Stimulated activated CD4-positive, alpha-beta T cell treated with anti-CD3 and anti-CD28 coated beads, TNF-alpha, amount 100 ng/mL, for 24 hours (primary cell): ENCODE data around the gene CRYL1.

Experiments used
- DNase-seq, 3 experiments: peaks; one replicate each; pipeline ENCODE4 v3.0.0-alpha.2; 2020; ENCODE audit warnings: low read depth in 3 of 3

CRYL1 gene

DNA sequence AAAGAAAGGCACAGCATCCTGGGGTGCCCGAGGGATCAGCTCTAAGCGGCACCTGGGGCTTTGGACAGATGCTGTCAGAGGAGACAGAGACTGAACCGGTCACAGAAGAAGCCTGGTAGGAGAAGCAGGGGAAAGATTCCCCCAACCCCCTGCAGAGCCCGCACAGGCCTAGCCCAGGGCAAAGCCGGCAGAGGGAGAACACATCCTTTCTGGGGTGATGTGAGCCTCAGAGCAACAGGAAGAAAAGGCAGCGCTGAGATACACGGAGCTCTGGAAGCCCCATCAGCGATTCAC, 101.2 kb downstream of the CRYL1 start:
- no peak for DNase-seq

DNA sequence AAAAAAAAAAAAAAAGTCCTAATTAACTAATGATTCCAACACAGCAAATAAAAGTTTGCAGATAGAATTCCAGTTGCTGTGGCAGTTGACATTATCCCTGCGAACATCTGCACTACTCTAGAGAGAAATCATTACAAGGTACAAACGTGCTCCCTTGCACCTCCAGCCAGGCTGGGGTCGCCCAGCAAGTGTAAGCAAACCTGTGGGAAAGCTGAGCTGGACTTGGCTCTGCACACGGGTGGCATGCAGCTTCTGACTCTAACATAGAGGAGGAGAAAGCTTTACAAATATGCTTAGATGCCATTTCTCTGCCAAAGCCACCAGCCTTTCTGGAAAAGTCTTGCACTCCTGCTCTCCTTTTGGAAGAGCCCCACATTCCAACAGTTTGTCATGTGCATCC, 103.3 kb downstream of the CRYL1 start:
- DNase-seq, result no peak

DNA sequence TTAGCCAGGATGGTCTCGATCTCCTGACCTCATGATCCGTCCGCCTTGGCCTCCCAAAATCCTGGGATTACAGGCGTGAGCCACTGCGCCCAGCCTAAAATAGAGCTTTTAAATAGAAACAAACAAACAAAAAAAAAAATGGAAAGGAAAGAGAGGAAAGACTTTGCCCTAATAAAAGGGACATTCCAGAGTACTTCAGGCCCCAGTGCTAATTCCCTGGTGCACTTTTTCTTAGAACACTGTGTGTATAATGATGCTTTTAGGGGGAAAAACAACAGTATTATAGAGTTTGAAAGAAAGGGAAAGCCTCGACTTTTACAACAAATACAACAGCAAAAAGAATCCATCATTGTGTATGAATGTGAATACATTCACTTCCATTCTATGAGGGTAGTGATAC, 104.7 kb downstream of the CRYL1 start:
- no peak for DNase-seq

GRCh38 chr13:20418953-20419352, 106.7 kb downstream of the CRYL1 start:
- no peak for DNase-seq

DNA sequence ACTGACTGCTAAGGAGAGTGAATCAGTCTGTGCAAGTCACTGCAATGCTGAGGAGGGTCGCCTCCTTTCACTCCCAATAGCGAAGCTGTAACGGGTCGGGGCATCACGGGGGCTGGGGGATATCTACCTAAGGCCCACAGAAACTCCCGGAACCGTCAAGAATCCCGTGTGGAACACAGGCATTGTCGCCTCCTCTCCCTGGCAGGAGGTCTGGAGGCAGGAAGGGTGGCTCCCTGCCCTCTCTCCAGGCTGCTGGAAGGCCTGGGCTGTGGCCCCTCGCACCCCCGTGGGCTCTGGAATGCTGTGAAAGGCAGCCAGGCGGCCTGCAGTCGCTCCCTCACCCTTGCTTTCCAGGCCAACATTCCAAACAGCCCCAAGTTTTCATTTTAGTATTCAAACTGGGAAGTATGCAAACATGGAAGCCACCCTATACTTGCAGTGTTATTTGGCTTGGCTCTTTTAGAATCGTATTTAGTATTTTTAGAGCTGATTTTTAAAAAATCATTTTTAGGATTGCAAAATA, 109.4 kb downstream of the CRYL1 start:
- DNase-seq, result no peak

DNA sequence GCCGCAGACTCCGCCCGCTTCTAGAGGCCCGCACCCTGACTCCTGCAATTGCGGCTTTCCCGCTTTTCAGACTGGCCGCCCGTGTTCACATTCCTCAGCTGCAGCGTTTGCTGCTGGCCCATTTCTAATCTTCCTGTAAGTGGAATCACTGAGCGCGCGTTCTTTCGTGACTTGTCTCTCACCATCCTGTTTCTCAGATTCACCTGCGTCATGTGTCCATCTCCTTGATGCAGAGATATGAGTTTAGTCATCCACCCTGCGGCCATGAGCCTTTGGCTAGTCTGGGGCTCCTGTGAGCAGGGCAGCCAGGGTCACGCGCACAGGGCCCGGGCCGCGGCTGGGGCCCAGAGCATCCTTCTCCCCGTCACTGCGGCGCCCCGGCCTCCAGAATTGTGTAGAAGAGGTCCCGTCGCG, 110.0 kb downstream of the CRYL1 start:
- no peak for DNase-seq

- no peak for DNase-seq
Measured at GRCh38 chr13:20415306-20415679, 110.4 kb downstream of the CRYL1 start.

- DNase-seq, result no peak
Measured at GRCh38 chr13:20414546-20415305, 110.9 kb downstream of the CRYL1 start.

DNA sequence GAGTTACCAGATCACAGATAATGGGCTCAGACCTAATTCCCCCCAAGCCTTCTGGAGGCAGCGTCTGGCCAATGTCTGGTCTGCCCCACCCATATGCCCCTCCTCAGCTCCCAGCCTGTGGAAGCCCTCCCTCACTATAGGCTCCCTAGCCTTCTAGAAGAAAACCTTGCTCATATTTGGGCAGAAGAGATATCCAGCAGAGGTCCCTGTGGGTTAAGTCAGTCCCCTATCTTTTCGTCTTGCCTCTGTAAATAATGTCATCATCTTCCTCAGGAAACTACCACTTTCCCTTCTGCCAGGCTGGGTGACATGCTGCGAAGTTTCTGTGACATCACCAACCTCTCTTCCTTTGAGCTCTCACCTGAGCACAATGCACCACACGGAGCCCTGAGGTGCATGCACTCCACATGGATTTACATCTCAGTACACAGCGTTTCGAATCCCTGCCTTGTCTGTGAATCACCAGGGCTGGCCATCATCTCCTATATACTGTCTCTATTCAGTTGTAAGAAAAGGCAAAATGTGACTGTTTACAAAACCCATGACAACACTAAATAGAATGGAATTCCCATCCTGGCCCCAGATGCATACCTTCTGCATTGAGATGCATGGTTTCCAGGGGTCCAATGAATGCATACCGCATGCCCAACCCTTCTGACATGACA, 112.8 kb downstream of the CRYL1 start:
- peak in 1 of 3 experiments; percentile 28 for DNase-seq

GRCh38 chr13:20411638-20412342, 113.9 kb downstream of the CRYL1 start:
- DNase-seq, result peak in 1 of 3 experiments; percentile 21

- no peak for DNase-seq
Measured at GRCh38 chr13:20410726-20411125, 114.9 kb downstream of the CRYL1 start.

DNA sequence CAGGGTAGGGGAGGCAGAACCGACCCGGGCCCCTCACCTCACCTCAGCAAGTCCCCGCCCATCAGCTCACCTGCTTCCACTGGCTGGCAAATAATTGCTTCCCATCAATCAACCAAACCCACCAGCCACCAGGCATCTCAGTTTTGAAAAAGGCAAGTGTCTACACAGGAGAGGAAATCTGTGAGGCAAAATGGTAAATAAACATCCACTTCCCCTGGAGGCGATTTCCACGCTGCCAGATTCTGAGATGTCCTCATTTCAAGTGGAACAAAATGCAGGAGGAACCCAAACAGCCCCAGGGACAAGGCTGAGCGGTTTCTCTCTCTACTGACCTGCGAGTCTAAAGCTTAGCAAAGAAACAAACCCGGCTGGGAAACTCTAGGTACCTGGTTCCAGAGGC, 117.5 kb downstream of the CRYL1 start:
- no peak for DNase-seq

DNA sequence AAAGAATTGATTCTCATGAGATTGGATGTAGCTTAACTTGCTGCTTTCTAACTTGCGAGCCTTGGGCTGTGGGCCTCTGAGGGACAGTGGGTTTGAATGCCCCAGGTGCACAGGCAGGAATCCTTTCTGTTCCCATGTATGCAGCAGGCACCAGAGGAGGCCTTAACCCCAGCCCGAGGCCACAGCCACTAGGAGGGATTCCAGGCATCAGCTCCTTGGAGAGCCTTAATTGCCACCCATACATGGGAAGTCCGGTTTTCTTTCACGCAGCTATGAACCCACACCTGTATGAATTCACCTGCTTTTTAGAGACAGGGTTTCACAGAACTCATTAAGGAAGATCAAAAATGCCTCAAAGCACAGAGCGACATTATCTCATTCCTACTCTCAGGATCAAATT, 117.9 kb downstream of the CRYL1 start:
- DNase-seq, result no peak

- no peak for DNase-seq
Measured at GRCh38 chr13:20405691-20406090, 120.0 kb downstream of the CRYL1 start.

GRCh38 chr13:20404488-20405222, 121.0 kb downstream of the CRYL1 start:
- DNase-seq, result no peak

- DNase-seq, result no peak
Measured at GRCh38 chr13:20403826-20404225, 121.8 kb downstream of the CRYL1 start.

DNA sequence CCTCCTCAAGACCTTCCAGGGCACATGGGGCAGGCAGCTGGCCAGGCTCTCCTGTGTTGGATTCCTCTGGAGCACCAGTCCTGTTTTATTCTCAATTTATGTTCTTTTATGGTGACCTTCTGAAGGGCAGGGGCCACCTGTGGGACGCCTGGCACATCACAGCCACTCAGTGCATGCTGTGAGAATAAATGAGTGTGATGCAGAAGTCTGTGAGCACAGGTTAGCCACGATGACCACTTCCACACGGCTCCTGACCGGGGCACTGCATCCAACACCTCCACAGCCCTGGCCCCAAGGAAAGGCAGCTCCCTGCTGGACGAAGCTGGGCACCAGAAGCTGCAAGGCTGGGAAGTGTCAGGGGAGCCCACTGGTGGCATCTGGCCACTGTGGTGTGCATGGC, 122.8 kb downstream of the CRYL1 start:
- no peak for DNase-seq

- no peak for DNase-seq
Measured at GRCh38 chr13:20401931-20402856, 123.5 kb downstream of the CRYL1 start.

DNA sequence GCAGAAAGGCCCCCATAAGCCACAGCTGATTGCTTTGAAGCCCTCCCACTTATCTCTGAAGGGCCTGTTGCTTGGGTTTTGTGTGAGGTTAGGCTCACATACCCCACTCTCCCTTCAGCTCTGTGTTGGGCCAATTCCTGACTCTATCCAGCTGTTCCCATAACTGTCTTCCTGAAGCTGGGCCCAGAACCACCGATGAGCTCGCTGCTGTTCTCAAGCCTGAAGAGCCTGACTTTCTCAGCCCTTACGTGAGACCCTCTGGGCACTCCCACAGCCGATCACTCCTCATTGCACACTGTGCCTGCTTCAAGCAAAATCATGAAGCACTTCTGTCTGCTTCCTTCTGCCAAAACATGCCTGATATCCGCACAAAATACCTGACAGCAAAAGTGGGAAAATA, 124.1 kb downstream of the CRYL1 start:
- DNase-seq, result no peak

DNA sequence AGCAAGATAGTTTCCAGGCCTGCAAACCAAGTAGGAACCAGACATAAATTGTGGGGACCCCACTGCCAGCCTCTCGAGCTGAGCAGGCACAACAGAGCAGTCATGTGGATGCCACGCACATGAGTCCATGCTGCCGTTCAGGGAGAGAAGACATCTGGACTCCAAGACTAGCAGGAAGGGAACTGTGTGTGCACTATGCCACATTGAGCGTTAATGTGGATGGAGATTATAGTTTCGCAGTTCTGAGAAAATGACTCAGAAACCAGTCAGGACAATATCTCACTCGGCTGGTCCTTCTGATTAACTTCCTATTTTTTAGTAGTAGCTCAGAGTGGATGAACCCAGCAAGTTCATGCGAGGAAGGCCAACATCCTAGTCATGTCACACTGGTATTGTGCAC, 124.9 kb downstream of the CRYL1 start:
- DNase-seq, result no peak

GRCh38 chr13:20399961-20400360, 125.7 kb downstream of the CRYL1 start:
- DNase-seq, result no peak
